Liver (tissue), 9 donors: ENCODE measurements around the gene PDE10A. TPM values are rescaled to one million over a fixed set of nuclear protein-coding genes. Genes with fewer than 3 reads are reported as not detected.

ENCODE experiments used
- DNase-seq: peaks from one replicate; pipeline ENCODE4 v3.0.0-alpha.2; 2017; ENCODE audit warnings: low spot score
- H3K27ac ChIP-seq, 2 donors: one replicate each; pipeline ENCODE4 v1.7.0; 2013; ENCODE audit warnings: inconsistent platforms in 2 of 2, low read length in 2 of 2, control low read depth in 1 of 2, low read depth in 1 of 2, mild to moderate bottlenecking in 1 of 2
- H3K27me3 ChIP-seq, 4 donors: one replicate each; pipeline versions ENCODE4 v1.6.1 to v1.7.0; 2013; ENCODE audit warnings: low read length in 3 of 4, inconsistent platforms in 1 of 4, mild to moderate bottlenecking in 1 of 4, moderate library complexity in 1 of 4; ENCODE audit not compliant: control insufficient read depth in 4 of 4, insufficient read depth in 4 of 4
- H3K36me3 ChIP-seq, 4 donors: one replicate each; pipeline versions ENCODE4 v1.6.1 to v1.7.0; 2013; ENCODE audit warnings: low read length in 3 of 4, mild to moderate bottlenecking in 3 of 4, low read depth in 1 of 4, moderate library complexity in 1 of 4; ENCODE audit not compliant: control insufficient read depth in 4 of 4, insufficient read depth in 3 of 4
- H3K4me1 ChIP-seq, 4 donors: one replicate each; pipeline versions ENCODE4 v1.6.1 to v1.7.0; 2013; ENCODE audit warnings: low read length in 3 of 4, mild to moderate bottlenecking in 3 of 4, moderate library complexity in 1 of 4; ENCODE audit not compliant: control insufficient read depth in 4 of 4, insufficient read depth in 4 of 4
- H3K4me3 ChIP-seq, 3 donors: one replicate each; pipeline versions ENCODE4 v1.6.1 to v1.7.0; 2013; ENCODE audit warnings: low read length in 3 of 3, control low read depth in 1 of 3, low read depth in 1 of 3, mild to moderate bottlenecking in 1 of 3
- H3K9ac ChIP-seq, 2 donors: one replicate each; pipeline ENCODE4 v1.7.0; 2013; ENCODE audit warnings: low read length in 2 of 2, mild to moderate bottlenecking in 2 of 2, moderate library complexity in 2 of 2, control low read depth in 1 of 2, low read depth in 1 of 2
- H3K9me3 ChIP-seq, 4 donors: one replicate each; pipeline versions ENCODE4 v1.6.1 to v1.7.0; 2013; ENCODE audit warnings: low read length in 3 of 4; ENCODE audit not compliant: control insufficient read depth in 4 of 4
- ATF3 ChIP-seq: IDR thresholded peaks from 2 replicates; pipeline ENCODE4 v1.6.1; 2016; ENCODE audit warnings: antibody characterized with exemption
- CTCF ChIP-seq: fragments of 150-350 bp; IDR thresholded peaks from 2 replicates; pipeline ENCODE4 v1.5.1; 2017; ENCODE audit warnings: improper control_type of control experiment, low read depth, low read length; ENCODE audit not compliant: missing input control
- EGR1 ChIP-seq, 2 donors: IDR thresholded peaks; 2 replicates each; pipeline ENCODE4 v1.6.1; 2016 to 2018; ENCODE audit warnings: antibody characterized with exemption in 2 of 2, low read depth in 2 of 2
- FOXA1 ChIP-seq: IDR thresholded peaks from 2 replicates; pipeline ENCODE4 v1.6.1; 2016; ENCODE audit warnings: antibody characterized with exemption
- FOXA2 ChIP-seq: IDR thresholded peaks from 2 replicates; pipeline ENCODE4 v1.6.1; 2016; ENCODE audit warnings: antibody characterized with exemption
- GABPA ChIP-seq, 2 donors: IDR thresholded peaks in 1 of 2; conservative IDR thresholded peaks in 1 of 2; 2 replicates each; pipeline ENCODE4 v1.6.1; 2016; ENCODE audit warnings: antibody characterized with exemption in 2 of 2, mild to moderate bottlenecking in 1 of 2, moderate library complexity in 1 of 2
- HNF4A ChIP-seq, 2 donors: conservative IDR thresholded peaks; 2 replicates each; pipeline ENCODE4 v1.6.1; 2016; ENCODE audit warnings: antibody characterized with exemption in 2 of 2, mild to moderate bottlenecking in 2 of 2
- HNF4G ChIP-seq: IDR thresholded peaks from 2 replicates; pipeline ENCODE4 v1.6.1; 2016; ENCODE audit warnings: antibody characterized with exemption
- JUND ChIP-seq, 2 donors: IDR thresholded peaks; 2 replicates each; pipeline ENCODE4 v1.6.1; 2016; ENCODE audit warnings: antibody characterized with exemption in 2 of 2
- NR2F2 ChIP-seq: IDR thresholded peaks from 2 replicates; pipeline ENCODE4 v1.6.1; 2016; ENCODE audit warnings: antibody characterized with exemption
- RAD21 ChIP-seq, 2 donors: IDR thresholded peaks; 2 replicates each; pipeline ENCODE4 v1.6.1; 2016; ENCODE audit warnings: antibody characterized with exemption in 2 of 2, mild to moderate bottlenecking in 2 of 2
- REST ChIP-seq: IDR thresholded peaks from 2 replicates; pipeline ENCODE4 v1.6.1; 2016; ENCODE audit warnings: antibody characterized with exemption, mild to moderate bottlenecking
- RXRA ChIP-seq, 2 donors: IDR thresholded peaks; 2 replicates each; pipeline ENCODE4 v1.6.1; 2017 to 2018; ENCODE audit warnings: antibody characterized with exemption in 2 of 2, mild to moderate bottlenecking in 1 of 2
- SP1 ChIP-seq: IDR thresholded peaks from 2 replicates; pipeline ENCODE4 v1.6.1; 2018; ENCODE audit warnings: antibody characterized with exemption, mild to moderate bottlenecking
- TAF1 ChIP-seq: conservative IDR thresholded peaks from 2 replicates; pipeline ENCODE4 v1.6.1; 2016; ENCODE audit warnings: antibody characterized with exemption, mild to moderate bottlenecking
- YY1 ChIP-seq: IDR thresholded peaks from 2 replicates; pipeline ENCODE4 v1.6.1; 2016; ENCODE audit warnings: antibody characterized with exemption, mild to moderate bottlenecking
- WGBS: extraction: QIAGEN DNeasy Blood & Tissue Kit; methylation state at CpG from one replicate; pipeline ENCODE4 v1.1.7; 2013; 5-methylcytosine and 5-hydroxymethylcytosine counted together
- polyA plus RNA-seq, 2 donors: library from polyadenylated mRNA; stranded (reverse) in 1 of 2; unstranded in 1 of 2; fragments of 200-250 nt in 1 of 2; fragments of >200 nt in 1 of 2; fragmentation: Nextera tagmentation in 1 of 2; extraction: Ambion mirVana in 1 of 2; gene quantifications; one replicate each; pipeline versions ENCODE4 v1.2.1 to v1.2.3, GENCODE V29; 2013 to 2015
- total RNA-seq, 2 donors: library from RNA; depleted of rRNA; stranded (reverse); fragments of >200 nt; gene quantifications; one replicate each; pipeline ENCODE4 v1.2.3, GENCODE V29; 2014
- TF ChIP-seq, protein P1 (sequence below): IDR thresholded peaks from 2 replicates; pipeline ENCODE4 v1.6.1; 2016; ENCODE audit warnings: antibody characterized with exemption
- donor health status: healthy.
- donor health status: healthy.
- donor health status: healthy.
- donor health status: healthy.
- donor health status: healthy.

The PDE10A gene
- total and polyA plus RNA-seq, 4 donors, result 0.20 to 1.7 (median 0.47) TPM

- Histone ChIP-seq H3K9me3 (peaks cover 0 to 3% (median 0%) of the 10 kb centered on the region in 4 donors), H3K4me3 (no peak overlapping the region), H3K27ac (no peak overlapping the region), H3K4me1 (no peaks in the 10 kb centered on the region), H3K36me3 (no peaks in the 10 kb centered on the region), H3K9ac (no peak overlapping the region), H3K27me3 (no peaks in the 10 kb centered on the region)
- DNase-seq, result no peak
- no peak for TF ChIP-seq HNF4G
- no peak for TF ChIP-seq YY1
- no peak for TF ChIP-seq HNF4A (conservative IDR thresholded peaks at IDR 0.05)
- TF ChIP-seq RXRA (IDR thresholded peaks at IDR 0.05), result no peak
- no peak for TF ChIP-seq RAD21 (IDR thresholded peaks at IDR 0.05)
- no peak for TF ChIP-seq SP1
- TF ChIP-seq REST, result no peak
- TF ChIP-seq EGR1 (IDR thresholded peaks at IDR 0.05; ENCODE audit: low read depth in 2 of 2), result no peak
- no peak for TF ChIP-seq CTCF
- TF ChIP-seq NR2F2, result no peak
- TF ChIP-seq FOXA2, result no peak
- no peak for TF ChIP-seq JUND (IDR thresholded peaks at IDR 0.05)
- TF ChIP-seq, protein P1, sequence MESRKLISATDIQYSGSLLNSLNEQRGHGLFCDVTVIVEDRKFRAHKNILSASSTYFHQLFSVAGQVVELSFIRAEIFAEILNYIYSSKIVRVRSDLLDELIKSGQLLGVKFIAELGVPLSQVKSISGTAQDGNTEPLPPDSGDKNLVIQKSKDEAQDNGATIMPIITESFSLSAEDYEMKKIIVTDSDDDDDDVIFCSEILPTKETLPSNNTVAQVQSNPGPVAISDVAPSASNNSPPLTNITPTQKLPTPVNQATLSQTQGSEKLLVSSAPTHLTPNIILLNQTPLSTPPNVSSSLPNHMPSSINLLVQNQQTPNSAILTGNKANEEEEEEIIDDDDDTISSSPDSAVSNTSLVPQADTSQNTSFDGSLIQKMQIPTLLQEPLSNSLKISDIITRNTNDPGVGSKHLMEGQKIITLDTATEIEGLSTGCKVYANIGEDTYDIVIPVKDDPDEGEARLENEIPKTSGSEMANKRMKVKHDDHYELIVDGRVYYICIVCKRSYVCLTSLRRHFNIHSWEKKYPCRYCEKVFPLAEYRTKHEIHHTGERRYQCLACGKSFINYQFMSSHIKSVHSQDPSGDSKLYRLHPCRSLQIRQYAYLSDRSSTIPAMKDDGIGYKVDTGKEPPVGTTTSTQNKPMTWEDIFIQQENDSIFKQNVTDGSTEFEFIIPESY, result no peak
- TF ChIP-seq FOXA1, result no peak
- no peak for TF ChIP-seq GABPA (IDR thresholded peaks at IDR 0.05 in 1 of 2, conservative IDR thresholded peaks at IDR 0.05 in 1 of 2)
- TF ChIP-seq ATF3, result no peak
- no peak for TF ChIP-seq TAF1
- WGBS, result 71% methylated on average over 5 of the region's 5 CpGs
These were observed 322.5 kb downstream of the PDE10A start for GRCh38 chr6:165340532-165340931.

DNA sequence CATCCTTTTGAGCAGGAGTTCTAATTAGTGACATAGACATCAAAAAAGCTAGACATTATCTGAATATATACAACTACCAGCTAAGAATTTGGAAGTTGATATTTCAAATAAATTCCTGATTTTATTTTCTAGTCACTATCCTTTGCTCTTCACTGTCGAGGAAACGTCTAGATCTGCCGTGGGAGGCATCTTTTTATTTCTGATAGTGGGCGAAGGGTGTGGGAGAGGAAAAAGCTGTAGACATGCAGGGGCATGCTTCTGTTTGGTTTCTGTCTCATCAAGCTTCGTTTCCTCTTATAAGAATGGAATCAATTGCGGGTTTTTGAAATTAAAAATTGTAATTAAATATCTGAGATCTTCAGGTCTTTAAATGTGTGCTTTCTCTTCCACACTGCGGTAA, 337.4 kb downstream of the PDE10A start:
- TF ChIP-seq CTCF (no peak), HNF4G (no peak), RXRA (IDR thresholded peaks at IDR 0.05) (no peak), YY1 (no peak), RAD21 (IDR thresholded peaks at IDR 0.05) (no peak), SP1 (no peak)
- TF ChIP-seq, protein P1, result no peak
- Histone ChIP-seq H3K36me3 (no peaks in the 10 kb centered on the region), H3K9ac (no peak overlapping the region), H3K4me1 (no peaks in the 10 kb centered on the region), H3K27me3 (no peaks in the 10 kb centered on the region), H3K4me3 (no peak overlapping the region), H3K9me3 (peaks cover 0 to 14% (median 9%) of the 10 kb centered on the region in 4 donors), H3K27ac (no peak overlapping the region)
- 74% methylated on average over 7 of the region's 7 CpGs for WGBS
- DNase-seq, result no peak
